ENCODE measurements around the gene EPHA4.
A peak's percentile ranks its signal among the peaks of the same experiment; 100 is the strongest.

The EPHA4 gene

DNA sequence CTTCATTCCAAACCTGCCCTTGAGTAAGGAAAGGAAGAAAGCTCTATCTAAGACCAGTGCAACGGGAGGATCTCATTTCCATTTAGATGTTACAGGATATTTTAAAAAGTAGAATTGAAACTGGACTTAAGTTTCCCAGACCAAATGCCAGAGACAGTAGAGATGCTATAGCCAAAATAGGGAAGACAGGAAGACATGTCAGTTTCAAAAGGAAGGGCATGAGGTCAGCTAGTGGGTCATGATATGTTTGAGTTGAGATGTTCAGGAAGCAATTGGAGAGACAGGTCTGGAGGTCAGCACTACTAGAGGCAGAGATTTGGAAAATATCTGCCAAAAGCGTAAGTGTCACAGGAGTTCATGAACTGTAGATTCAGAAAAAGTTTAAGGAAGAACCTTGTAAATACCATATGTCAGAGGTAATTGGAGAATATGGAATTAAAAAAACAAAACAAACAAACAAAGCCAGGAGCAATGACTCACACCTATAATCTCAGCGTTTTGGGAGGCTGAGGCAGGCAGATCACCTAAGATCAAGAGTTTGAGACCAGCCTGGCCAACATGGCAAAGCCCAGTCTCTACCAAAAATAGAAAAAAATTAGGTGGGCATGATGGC, 50.8 kb downstream of the EPHA4 start:
- H3K4me1 ChIP-seq (ENCODE audit: insufficient read depth, low read length, poor library complexity, severe bottlenecking): peaks cover 53% of the 10 kb centered on the region
- H3K4me2 ChIP-seq (ENCODE audit: low read depth, low read length, poor library complexity, severe bottlenecking): peak overlapping the region; percentile 90
- H3K4me3 ChIP-seq (ENCODE audit: low read length, poor library complexity, severe bottlenecking): no peak overlapping the region
- H4K20me1 ChIP-seq (ENCODE audit: insufficient read depth, low read length, poor library complexity, severe bottlenecking): no peaks in the 10 kb centered on the region
- no peaks in the 10 kb centered on the region for H3K9me2 ChIP-seq (replicated peaks; ENCODE audit: low read depth, low read length)
- peaks cover 22% of the 10 kb centered on the region; the same call in 1 of the 2 replicates for H3F3A ChIP-seq (ENCODE audit: low read depth)
- peak overlapping the region; percentile 3 for H3K9ac ChIP-seq (ENCODE audit: low read depth, low read length, poor library complexity, severe bottlenecking)
- H3K27me3 ChIP-seq (ENCODE audit: insufficient read depth, low read length, poor library complexity, severe bottlenecking): no peaks in the 10 kb centered on the region
- H3K36me3 ChIP-seq (ENCODE audit: insufficient read depth, low read length): no peaks in the 10 kb centered on the region
- no peaks in the 10 kb centered on the region for H3K9me3 ChIP-seq (ENCODE audit: insufficient read depth, low read depth, low read length)
- TF ChIP-seq EZH2phosphoT487 (IDR thresholded peaks at IDR 0.05; ENCODE audit: borderline replicate concordance): no peak
- TF ChIP-seq CTCF (conservative IDR thresholded peaks at IDR 0.05; ENCODE audit: low read length): no peak
- H3K79me2 ChIP-seq (ENCODE audit: insufficient read depth, low read length): no peaks in the 10 kb centered on the region
- no peak overlapping the region for H2AFZ ChIP-seq (ENCODE audit: low read length)

DNA sequence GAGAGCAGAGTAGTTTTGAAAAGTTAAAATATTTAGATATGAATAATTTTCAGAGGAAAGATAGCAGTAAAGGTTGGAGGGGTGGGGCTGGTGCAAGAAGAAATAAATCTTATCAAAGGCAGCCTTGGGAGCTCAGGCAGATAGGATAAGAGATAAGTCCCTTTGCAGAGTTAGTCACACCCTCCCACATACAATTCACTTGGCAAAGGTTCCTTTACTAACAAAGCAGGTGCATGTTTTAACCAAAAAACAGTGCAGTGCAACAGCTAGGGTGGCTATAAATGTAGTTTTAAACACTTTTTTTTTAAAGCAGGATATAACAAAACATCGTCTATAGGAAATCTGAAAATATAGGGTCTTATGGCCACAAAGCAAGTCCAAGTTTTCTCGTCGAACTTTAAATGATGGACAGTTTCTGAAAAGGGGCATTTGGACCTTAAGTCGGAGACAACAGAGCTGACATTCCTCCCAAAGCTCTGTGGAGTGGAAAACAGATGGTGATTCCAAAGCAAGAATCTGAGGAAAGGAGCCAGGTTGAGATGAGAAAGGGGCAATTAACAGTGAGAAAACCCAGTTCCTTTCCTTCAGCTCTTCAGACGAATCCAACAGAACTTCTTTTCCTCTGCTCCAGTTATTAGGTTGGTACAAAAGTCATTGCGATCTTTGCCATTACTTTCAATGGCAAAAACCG, 53.0 kb downstream of the EPHA4 start:
- peak overlapping the region; percentile 71 for H3K4me3 ChIP-seq (ENCODE audit: low read length, poor library complexity, severe bottlenecking)
- peaks cover 65% of the 10 kb centered on the region for H3K4me1 ChIP-seq (ENCODE audit: insufficient read depth, low read length, poor library complexity, severe bottlenecking)
- H3K4me2 ChIP-seq (ENCODE audit: low read depth, low read length, poor library complexity, severe bottlenecking): peak overlapping the region; percentile 90
- no peaks in the 10 kb centered on the region for H3K9me2 ChIP-seq (replicated peaks; ENCODE audit: low read depth, low read length)
- no peaks in the 10 kb centered on the region for H3K9me3 ChIP-seq (ENCODE audit: insufficient read depth, low read depth, low read length)
- H2AFZ ChIP-seq (ENCODE audit: low read length): no peak overlapping the region
- TF ChIP-seq EZH2phosphoT487 (IDR thresholded peaks at IDR 0.05; ENCODE audit: borderline replicate concordance) (no peak), CTCF (conservative IDR thresholded peaks at IDR 0.05; ENCODE audit: low read length) (no peak)
- H3K79me2 ChIP-seq (ENCODE audit: insufficient read depth, low read length): no peaks in the 10 kb centered on the region
- H3K36me3 ChIP-seq (ENCODE audit: insufficient read depth, low read length): no peaks in the 10 kb centered on the region
- H4K20me1 ChIP-seq (ENCODE audit: insufficient read depth, low read length, poor library complexity, severe bottlenecking): no peaks in the 10 kb centered on the region
- peaks cover 22% of the 10 kb centered on the region; the same call in 1 of the 2 replicates for H3F3A ChIP-seq (ENCODE audit: low read depth)
- H3K9ac ChIP-seq (ENCODE audit: low read depth, low read length, poor library complexity, severe bottlenecking): peak overlapping the region; percentile 82
- no peaks in the 10 kb centered on the region for H3K27me3 ChIP-seq (ENCODE audit: insufficient read depth, low read length, poor library complexity, severe bottlenecking)

GRCh38 chr2:221518201-221518934, 53.7 kb downstream of the EPHA4 start:
- no peaks in the 10 kb centered on the region for H3K9me2 ChIP-seq (replicated peaks; ENCODE audit: low read depth, low read length)
- no peaks in the 10 kb centered on the region for H4K20me1 ChIP-seq (ENCODE audit: insufficient read depth, low read length, poor library complexity, severe bottlenecking)
- 0 out of 2 replicates have a peak overlapping the region, but pooled peaks have one; percentile 1 for H2AFZ ChIP-seq (ENCODE audit: low read length)
- peak overlapping the region; percentile 90 for H3K4me2 ChIP-seq (ENCODE audit: low read depth, low read length, poor library complexity, severe bottlenecking)
- no peaks in the 10 kb centered on the region for H3K79me2 ChIP-seq (ENCODE audit: insufficient read depth, low read length)
- H3K4me1 ChIP-seq (ENCODE audit: insufficient read depth, low read length, poor library complexity, severe bottlenecking): peaks cover 71% of the 10 kb centered on the region
- H3K4me3 ChIP-seq (ENCODE audit: low read length, poor library complexity, severe bottlenecking): peak overlapping the region; percentile 71
- peak overlapping the region; percentile 82 for H3K9ac ChIP-seq (ENCODE audit: low read depth, low read length, poor library complexity, severe bottlenecking)
- no peaks in the 10 kb centered on the region for H3K27me3 ChIP-seq (ENCODE audit: insufficient read depth, low read length, poor library complexity, severe bottlenecking)
- H3F3A ChIP-seq (ENCODE audit: low read depth): peaks cover 22% of the 10 kb centered on the region; the same call in 1 of the 2 replicates
- no peaks in the 10 kb centered on the region for H3K9me3 ChIP-seq (ENCODE audit: insufficient read depth, low read depth, low read length)
- H3K36me3 ChIP-seq (ENCODE audit: insufficient read depth, low read length): no peaks in the 10 kb centered on the region
- TF ChIP-seq EZH2phosphoT487 (IDR thresholded peaks at IDR 0.05; ENCODE audit: borderline replicate concordance) (no peak), CTCF (conservative IDR thresholded peaks at IDR 0.05; ENCODE audit: low read length) (no peak)

Data from Loucy (cell line).